ENCODE results near the gene DCHS1. TPM values are rescaled to one million over a fixed set of nuclear protein-coding genes. Genes with fewer than 3 reads are reported as not detected.
A peak's percentile ranks its signal among the peaks of the same experiment; 100 is the strongest.

Gene DCHS1
- total and polyA plus RNA-seq, 2 of the 13 experiments (the other 11 are each of a cell fraction or from before 2014, with no cell fraction given), result under 0.01 to 0.03 TPM

DNA sequence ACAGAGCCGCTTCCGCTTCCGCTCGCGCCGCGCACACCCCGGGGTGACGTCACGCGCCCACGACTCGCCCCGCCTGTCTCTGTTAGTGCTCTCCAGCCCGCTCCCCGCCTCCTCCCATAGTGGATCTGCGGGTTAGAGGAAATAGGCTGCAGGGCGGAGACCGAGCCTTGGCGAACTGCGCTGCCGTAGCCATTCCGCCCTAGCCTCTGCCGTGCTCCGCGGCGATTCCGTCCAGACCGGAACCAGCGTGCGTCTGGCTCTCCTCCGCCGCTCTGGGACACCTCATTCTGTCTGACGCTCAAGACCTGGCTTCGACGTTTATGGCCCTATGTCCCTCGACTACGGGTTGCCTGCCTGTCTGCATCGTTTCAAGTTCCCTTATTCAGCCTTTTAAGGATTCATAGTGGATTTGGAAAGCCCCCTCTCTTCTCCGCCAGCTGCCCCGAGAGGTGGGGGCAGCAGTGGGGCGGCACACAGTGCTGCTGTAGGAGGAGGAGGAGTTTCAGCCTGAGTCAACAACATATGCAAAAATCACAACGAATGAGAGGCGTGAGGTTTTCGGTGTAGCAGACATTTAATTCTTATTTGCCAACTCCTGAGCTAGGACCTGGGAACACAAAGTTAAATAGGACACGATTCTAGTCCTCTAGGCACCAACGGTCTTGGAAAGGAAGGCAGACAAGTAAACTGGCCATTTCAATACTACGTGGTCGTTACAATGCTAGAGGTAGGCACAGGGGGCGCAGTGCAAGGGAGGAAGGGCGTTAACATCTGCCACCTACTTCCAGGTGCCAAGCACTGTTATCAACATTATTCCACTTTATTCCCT, 43.2 kb downstream of the DCHS1 start, which contains the start of gene TAF10 (continued):
- TF ChIP-seq, protein P1, sequence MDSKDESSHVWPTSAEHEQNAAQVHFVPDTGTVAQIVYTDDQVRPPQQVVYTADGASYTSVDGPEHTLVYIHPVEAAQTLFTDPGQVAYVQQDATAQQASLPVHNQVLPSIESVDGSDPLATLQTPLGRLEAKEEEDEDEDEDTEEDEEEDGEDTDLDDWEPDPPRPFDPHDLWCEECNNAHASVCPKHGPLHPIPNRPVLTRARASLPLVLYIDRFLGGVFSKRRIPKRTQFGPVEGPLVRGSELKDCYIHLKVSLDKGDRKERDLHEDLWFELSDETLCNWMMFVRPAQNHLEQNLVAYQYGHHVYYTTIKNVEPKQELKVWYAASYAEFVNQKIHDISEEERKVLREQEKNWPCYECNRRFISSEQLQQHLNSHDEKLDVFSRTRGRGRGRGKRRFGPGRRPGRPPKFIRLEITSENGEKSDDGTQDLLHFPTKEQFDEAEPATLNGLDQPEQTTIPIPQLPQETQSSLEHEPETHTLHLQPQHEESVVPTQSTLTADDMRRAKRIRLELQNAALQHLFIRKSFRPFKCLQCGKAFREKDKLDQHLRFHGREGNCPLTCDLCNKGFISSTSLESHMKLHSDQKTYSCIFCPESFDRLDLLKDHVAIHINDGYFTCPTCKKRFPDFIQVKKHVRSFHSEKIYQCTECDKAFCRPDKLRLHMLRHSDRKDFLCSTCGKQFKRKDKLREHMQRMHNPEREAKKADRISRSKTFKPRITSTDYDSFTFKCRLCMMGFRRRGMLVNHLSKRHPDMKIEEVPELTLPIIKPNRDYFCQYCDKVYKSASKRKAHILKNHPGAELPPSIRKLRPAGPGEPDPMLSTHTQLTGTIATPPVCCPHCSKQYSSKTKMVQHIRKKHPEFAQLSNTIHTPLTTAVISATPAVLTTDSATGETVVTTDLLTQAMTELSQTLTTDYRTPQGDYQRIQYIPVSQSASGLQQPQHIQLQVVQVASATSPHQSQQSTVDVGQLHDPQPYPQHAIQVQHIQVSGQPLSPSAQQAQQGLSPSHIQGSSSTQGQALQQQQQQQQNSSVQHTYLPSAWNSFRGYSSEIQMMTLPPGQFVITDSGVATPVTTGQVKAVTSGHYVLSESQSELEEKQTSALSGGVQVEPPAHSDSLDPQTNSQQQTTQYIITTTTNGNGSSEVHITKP (CRISPR knock-in tag; IDR thresholded peaks at IDR 0.05; ENCODE audit: low read depth), result no peak
- TF ChIP-seq, protein P2, sequence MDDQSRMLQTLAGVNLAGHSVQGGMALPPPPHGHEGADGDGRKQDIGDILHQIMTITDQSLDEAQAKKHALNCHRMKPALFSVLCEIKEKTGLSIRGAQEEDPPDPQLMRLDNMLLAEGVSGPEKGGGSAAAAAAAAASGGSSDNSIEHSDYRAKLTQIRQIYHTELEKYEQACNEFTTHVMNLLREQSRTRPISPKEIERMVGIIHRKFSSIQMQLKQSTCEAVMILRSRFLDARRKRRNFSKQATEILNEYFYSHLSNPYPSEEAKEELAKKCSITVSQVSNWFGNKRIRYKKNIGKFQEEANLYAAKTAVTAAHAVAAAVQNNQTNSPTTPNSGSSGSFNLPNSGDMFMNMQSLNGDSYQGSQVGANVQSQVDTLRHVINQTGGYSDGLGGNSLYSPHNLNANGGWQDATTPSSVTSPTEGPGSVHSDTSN (CRISPR knock-in tag; IDR thresholded peaks at IDR 0.05; ENCODE audit: borderline replicate concordance), result no peak
- TF ChIP-seq, protein P3, sequence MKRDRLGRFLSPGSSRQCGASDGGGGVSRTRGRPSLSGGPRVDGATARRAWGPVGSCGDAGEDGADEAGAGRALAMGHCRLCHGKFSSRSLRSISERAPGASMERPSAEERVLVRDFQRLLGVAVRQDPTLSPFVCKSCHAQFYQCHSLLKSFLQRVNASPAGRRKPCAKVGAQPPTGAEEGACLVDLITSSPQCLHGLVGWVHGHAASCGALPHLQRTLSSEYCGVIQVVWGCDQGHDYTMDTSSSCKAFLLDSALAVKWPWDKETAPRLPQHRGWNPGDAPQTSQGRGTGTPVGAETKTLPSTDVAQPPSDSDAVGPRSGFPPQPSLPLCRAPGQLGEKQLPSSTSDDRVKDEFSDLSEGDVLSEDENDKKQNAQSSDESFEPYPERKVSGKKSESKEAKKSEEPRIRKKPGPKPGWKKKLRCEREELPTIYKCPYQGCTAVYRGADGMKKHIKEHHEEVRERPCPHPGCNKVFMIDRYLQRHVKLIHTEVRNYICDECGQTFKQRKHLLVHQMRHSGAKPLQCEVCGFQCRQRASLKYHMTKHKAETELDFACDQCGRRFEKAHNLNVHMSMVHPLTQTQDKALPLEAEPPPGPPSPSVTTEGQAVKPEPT (CRISPR knock-in tag; IDR thresholded peaks at IDR 0.05; ENCODE audit: low read depth), result peak; percentile 76; the same call in 1 of the 2 replicates
- TF ChIP-seq ZNF251 (CRISPR knock-in tag; IDR thresholded peaks at IDR 0.05) (no peak), SRSF4 (IDR thresholded peaks at IDR 0.05; ENCODE audit: low read depth, low read length, poor library complexity, severe bottlenecking) (no peak), ZFP62 (CRISPR knock-in tag; IDR thresholded peaks at IDR 0.05) (no peak), SATB2 (CRISPR knock-in tag; IDR thresholded peaks at IDR 0.05) (no peak), ZNF143 (CRISPR knock-in tag; IDR thresholded peaks at IDR 0.05) (no peak), CEBPG (CRISPR knock-in tag; IDR thresholded peaks at IDR 0.05) (no peak)
- TF ChIP-seq, protein P4, sequence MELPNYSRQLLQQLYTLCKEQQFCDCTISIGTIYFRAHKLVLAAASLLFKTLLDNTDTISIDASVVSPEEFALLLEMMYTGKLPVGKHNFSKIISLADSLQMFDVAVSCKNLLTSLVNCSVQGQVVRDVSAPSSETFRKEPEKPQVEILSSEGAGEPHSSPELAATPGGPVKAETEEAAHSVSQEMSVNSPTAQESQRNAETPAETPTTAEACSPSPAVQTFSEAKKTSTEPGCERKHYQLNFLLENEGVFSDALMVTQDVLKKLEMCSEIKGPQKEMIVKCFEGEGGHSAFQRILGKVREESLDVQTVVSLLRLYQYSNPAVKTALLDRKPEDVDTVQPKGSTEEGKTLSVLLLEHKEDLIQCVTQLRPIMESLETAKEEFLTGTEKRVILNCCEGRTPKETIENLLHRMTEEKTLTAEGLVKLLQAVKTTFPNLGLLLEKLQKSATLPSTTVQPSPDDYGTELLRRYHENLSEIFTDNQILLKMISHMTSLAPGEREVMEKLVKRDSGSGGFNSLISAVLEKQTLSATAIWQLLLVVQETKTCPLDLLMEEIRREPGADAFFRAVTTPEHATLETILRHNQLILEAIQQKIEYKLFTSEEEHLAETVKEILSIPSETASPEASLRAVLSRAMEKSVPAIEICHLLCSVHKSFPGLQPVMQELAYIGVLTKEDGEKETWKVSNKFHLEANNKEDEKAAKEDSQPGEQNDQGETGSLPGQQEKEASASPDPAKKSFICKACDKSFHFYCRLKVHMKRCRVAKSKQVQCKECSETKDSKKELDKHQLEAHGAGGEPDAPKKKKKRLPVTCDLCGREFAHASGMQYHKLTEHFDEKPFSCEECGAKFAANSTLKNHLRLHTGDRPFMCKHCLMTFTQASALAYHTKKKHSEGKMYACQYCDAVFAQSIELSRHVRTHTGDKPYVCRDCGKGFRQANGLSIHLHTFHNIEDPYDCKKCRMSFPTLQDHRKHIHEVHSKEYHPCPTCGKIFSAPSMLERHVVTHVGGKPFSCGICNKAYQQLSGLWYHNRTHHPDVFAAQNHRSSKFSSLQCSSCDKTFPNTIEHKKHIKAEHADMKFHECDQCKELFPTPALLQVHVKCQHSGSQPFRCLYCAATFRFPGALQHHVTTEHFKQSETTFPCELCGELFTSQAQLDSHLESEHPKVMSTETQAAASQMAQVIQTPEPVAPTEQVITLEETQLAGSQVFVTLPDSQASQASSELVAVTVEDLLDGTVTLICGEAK (IDR thresholded peaks at IDR 0.05), result no peak; the same call in 1 of the 2 replicates
- TF ChIP-seq, protein P4 (CRISPR knock-in tag; IDR thresholded peaks at IDR 0.05), result peak; percentile 68; the same call in 1 of the 2 replicates
- TF ChIP-seq, protein P5, sequence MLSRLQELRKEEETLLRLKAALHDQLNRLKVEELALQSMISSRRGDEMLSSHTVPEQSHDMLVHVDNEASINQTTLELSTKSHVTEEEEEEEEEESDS (CRISPR knock-in tag; IDR thresholded peaks at IDR 0.05; ENCODE audit: borderline replicate concordance), result 0 out of 2 replicates have a peak, but pooled peaks have one; percentile 4
